ENCODE results near the gene FGR.
"Not testable (repeated sequence)": the region's sequence is repeated elsewhere in the genome, so short reads cannot be mapped to it uniquely, and the experiment has no call there.

Gene FGR

GRCh38 chr1:27634177-27634984 is 604 bp downstream of the FGR start:
- peak; percentile 47 to 72 for DNase-seq

- DNase-seq, result no peak
Observed at GRCh38 chr1:27633640-27634176, 1.3 kb downstream of the FGR start.

GRCh38 chr1:27633298-27633610 is 1.7 kb downstream of the FGR start:
- DNase-seq, result no peak

- DNase-seq, result peak in 1 of 2 donors; percentile 45
Observed at GRCh38 chr1:27632387-27633297, 2.3 kb downstream of the FGR start.

GRCh38 chr1:27630859-27631491 is 4.0 kb downstream of the FGR start:
- DNase-seq, result no peak

- no peak for DNase-seq
Observed at GRCh38 chr1:27628712-27629111, 6.3 kb downstream of the FGR start.

- DNase-seq, result not testable (repeated sequence)
Observed at GRCh38 chr1:27627733-27628132, 7.3 kb downstream of the FGR start.

- DNase-seq, result no peak
Observed at GRCh38 chr1:27627061-27627460, 7.9 kb downstream of the FGR start.

GRCh38 chr1:27626031-27626935 is 8.7 kb downstream of the FGR start:
- DNase-seq, result peak in 1 of 2 donors; percentile 74

- DNase-seq, result no peak
Observed at GRCh38 chr1:27624467-27625178, 10.4 kb downstream of the FGR start.

- no peak for DNase-seq
Observed at GRCh38 chr1:27623327-27624212, 11.4 kb downstream of the FGR start.

- no peak for DNase-seq
Observed at GRCh38 chr1:27622828-27623227, 12.2 kb downstream of the FGR start.

GRCh38 chr1:27621051-27621920 is 13.7 kb downstream of the FGR start:
- DNase-seq, result no peak

- not testable (repeated sequence) for DNase-seq
Observed at GRCh38 chr1:27619782-27620438, 15.1 kb downstream of the FGR start.

GRCh38 chr1:27618341-27619082 is 16.5 kb downstream of the FGR start:
- DNase-seq, result peak; percentile 56 to 70

GRCh38 chr1:27617420-27617819 is 17.6 kb downstream of the FGR start:
- no peak for DNase-seq

GRCh38 chr1:27616441-27616840 is 18.5 kb downstream of the FGR start:
- no peak for DNase-seq
